ENCODE data around the gene CCDC68. TPM values are rescaled to one million over a fixed set of nuclear protein-coding genes. Genes with fewer than 3 reads are reported as not detected.

Gene CCDC68
- total RNA-seq, 4 donors from 2014 or later, result 1.1 to 1.5 (median 1.3) TPM

- TF ChIP-seq POLR2A (IDR thresholded peaks at IDR 0.05) (no peak), CTCF (IDR thresholded peaks at IDR 0.05) (no peak)
- H3K4me3 ChIP-seq (ENCODE audit: low read depth, poor library complexity, severe bottlenecking), result no peak overlapping the region
- DNase-seq (ENCODE audit: low spot score in 2 of 2), result no peak
- intact Hi-C loops (cut with DNase I; ENCODE audit: low total_unique reads), result no loop called here
- 64 to 68% methylated on average over 6 of the region's 6 CpGs for WGBS, 2 donors
Measured at GRCh38 chr18:54906331-54907185, 52.7 kb downstream of the CCDC68 start.

- no peak for TF ChIP-seq CTCF (IDR thresholded peaks at IDR 0.05)
- TF ChIP-seq POLR2A (IDR thresholded peaks at IDR 0.05), result no peak
- intact Hi-C loops (cut with DNase I; ENCODE audit: low total_unique reads), result no loop called here
- no peak overlapping the region for H3K4me3 ChIP-seq (ENCODE audit: low read depth, poor library complexity, severe bottlenecking)
- 89% methylated on average over 5 of the region's 5 CpGs for WGBS, 2 donors
- no peak for DNase-seq (ENCODE audit: low spot score in 2 of 2)
Measured at GRCh38 chr18:54905629-54906028, 53.6 kb downstream of the CCDC68 start.

GRCh38 chr18:54904581-54904980 lies 54.7 kb downstream of the CCDC68 start:
- 69% methylated on average over 2 of the region's 2 CpGs for WGBS, 2 donors
- DNase-seq (ENCODE audit: low spot score in 2 of 2), result no peak
- no peak overlapping the region for H3K4me3 ChIP-seq (ENCODE audit: low read depth, poor library complexity, severe bottlenecking)
- intact Hi-C loops (cut with DNase I; ENCODE audit: low total_unique reads), result no loop called here
- TF ChIP-seq CTCF (IDR thresholded peaks at IDR 0.05), result no peak

- intact Hi-C loops (cut with DNase I; ENCODE audit: low total_unique reads), result no loop called here
- WGBS, 2 donors, result 88% methylated on average over 2 of the region's 2 CpGs
- DNase-seq (ENCODE audit: low spot score in 2 of 2), result no peak
- H3K4me3 ChIP-seq (ENCODE audit: low read depth, poor library complexity, severe bottlenecking), result no peak overlapping the region
- TF ChIP-seq CTCF (IDR thresholded peaks at IDR 0.05) (no peak), POLR2A (IDR thresholded peaks at IDR 0.05) (no peak)
Measured at GRCh38 chr18:54900290-54900689, 59.0 kb downstream of the CCDC68 start.

GRCh38 chr18:54899500-54899899 lies 59.8 kb downstream of the CCDC68 start:
- H3K4me3 ChIP-seq (ENCODE audit: low read depth, poor library complexity, severe bottlenecking), result no peak overlapping the region
- no peak for DNase-seq (ENCODE audit: low spot score in 2 of 2)
- intact Hi-C loops (cut with DNase I; ENCODE audit: low total_unique reads), result no loop called here
- TF ChIP-seq CTCF (IDR thresholded peaks at IDR 0.05), result no peak
- no peak for TF ChIP-seq POLR2A (IDR thresholded peaks at IDR 0.05)

GRCh38 chr18:54888933-54889332 lies 70.3 kb downstream of the CCDC68 start:
- H3K4me3 ChIP-seq (ENCODE audit: low read depth, poor library complexity, severe bottlenecking), result no peak overlapping the region
- intact Hi-C loops (cut with DNase I; ENCODE audit: low total_unique reads), result no loop called here
- 54 to 61% methylated on average over 2 of the region's 2 CpGs for WGBS, 2 donors
- DNase-seq (ENCODE audit: low spot score in 2 of 2), result no peak
- TF ChIP-seq CTCF (IDR thresholded peaks at IDR 0.05) (no peak), POLR2A (IDR thresholded peaks at IDR 0.05) (no peak)

Measured in lower leg skin (tissue), 4 donors.